Activated gamma-delta T cell (primary cell): Measurements from ENCODE around the gene SST.

ENCODE experiments used
- DNase-seq: peaks from one replicate; lab custom pipeline; 2025; lab: John Stamatoyannopoulos, UW
- total RNA-seq, 2 donors: gene quantifications; one replicate each; lab custom pipeline; 2026; lab: John Stamatoyannopoulos, UW

The SST gene
- 0 reads per million in 2 donors for total RNA-seq

DNA sequence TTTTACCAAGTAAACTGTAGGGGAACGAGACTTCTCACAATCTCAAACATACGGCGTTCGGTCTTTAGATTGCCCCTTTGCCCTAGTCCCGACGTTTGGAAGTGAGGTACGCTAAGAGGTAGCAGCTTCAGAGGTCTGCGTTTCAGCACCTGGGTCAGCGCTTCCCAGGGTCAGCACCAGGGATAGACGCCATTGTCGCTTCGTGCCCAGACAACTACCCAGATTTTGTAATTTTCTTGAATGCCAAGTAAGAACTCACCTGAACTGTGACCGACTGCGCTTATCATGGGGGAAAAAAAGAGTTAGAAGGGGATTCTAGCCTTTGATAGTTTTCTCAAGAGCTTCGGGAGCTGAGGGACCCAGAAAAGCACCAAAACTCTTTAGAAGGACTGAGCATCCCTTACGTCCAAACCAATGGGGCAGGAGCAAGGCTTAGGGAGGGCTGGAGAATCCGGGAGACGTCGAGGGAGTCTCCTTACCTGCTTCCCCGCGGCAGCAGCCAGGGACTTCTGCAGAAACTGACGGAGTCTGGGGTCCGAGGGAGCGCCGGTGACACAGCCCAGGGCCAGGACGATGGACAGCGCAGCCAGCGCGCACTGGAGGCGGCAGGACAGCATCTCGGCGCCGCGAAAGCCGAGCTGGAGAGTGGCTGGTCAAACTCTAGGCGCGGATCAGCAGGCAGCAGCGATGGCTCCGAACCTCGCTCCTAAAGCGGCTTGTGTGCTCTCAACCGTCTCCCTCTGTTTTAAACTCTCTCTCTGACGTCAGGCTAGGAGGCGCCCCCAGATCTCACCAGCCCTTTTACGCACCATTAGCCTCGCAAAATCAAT lies at the start of gene SST:
SST (minus strand) TSS at position 720 of the 830 bp plus-strand sequence; CDS start at position 617, 103 bp downstream.
- no peak for DNase-seq

DNA sequence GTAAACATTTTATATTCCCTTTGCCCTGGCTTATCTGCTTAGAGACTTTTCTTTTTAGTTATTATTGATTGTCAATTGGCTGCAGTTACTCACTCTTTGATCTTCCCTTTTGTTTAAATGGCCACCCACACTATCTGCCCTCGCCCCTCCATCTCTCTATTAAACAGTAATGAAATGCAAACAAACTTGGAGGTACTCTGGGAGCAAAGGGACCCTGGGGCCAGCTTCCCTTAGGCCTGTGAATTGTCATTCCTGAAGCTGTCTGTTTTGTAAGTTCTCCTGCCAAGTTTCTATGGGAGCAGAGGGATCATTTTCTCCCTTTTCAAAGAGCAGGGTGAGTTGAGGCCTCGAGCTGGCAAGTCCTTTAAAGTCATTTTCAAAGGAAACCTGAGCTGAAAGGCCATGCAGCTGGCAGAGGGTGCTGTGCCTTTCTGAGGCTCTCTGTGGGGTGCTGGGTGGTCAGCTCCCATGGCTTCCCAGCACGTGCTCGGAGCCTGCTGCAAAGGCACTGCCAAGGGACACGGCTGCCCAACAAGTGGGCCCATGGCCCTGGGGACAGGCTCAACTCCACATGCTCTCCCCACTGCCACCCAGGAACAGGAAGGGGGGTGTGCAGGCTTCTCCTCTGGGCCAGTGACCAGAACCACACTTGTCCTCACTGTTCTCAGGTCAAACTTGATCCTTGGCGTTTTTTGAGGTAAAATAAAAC lies 49.6 kb upstream of the SST start:
- no peak for DNase-seq

DNA sequence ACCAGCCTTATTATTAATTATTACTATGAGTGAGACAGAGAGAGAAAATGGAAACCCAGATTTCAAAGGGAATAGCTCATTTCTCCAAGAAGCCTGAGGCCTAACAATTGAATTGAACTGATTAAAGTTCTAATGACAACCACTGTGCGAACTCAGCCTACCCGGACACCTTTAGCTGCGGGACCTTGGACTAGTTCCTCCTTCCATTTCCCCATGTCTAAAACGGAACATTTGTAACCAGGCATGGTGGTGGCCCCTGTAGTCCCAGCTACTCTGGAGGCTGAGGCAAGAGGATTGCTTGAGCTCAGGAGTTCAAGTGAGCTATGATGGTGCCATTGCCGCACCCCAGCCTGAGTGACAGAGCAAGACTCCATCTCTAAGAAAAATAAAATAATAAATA lies 48.6 kb upstream of the SST start:
- DNase-seq = no peak

DNA sequence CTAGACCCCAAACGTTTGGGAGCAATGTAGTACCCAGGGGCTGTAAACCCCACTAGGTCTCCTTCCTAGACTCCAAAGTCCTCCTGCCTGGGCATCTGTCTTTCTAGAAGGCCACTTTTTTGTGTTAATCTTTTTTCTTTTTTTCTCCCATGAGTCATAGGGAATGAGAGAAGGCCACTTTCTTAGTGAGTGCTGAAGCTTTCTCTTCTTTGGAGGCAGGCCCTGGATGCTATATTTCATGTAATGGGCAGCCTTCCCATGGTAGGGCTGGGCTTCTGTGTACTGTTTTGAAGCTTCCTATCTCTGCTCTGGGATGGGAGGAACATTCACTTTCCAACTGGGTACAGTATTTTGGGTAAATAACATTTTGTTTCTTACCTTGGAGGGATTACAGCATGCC lies 47.4 kb upstream of the SST start:
- DNase-seq = no peak

DNA sequence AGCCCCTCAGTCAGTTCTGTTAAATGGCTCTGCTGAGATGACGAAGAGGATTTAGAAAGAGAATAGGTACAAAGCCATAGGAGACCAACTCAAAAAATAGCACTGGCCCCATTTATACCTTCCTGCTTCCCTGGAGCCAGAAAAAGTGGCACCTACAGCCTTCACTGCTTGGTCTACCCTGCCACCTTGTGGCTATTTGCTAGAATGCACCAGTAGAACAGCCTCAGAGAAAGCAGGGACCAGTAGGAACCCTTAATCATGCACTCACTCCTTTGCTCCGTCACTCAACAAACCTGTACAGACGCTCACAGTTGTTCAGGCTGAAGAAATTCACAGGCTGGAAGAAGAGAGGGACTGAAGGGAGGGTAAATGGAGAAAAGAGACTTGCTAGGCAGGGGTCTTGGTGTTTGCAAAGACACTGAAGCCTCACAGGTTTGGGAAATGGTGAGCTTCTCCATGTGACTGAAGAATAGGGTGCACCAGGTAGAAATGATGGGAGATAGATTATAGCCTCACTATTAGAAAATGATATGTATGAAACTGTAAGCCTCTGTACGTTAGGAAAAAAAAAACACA lies 44.3 kb upstream of the SST start:
- no peak for DNase-seq

DNA sequence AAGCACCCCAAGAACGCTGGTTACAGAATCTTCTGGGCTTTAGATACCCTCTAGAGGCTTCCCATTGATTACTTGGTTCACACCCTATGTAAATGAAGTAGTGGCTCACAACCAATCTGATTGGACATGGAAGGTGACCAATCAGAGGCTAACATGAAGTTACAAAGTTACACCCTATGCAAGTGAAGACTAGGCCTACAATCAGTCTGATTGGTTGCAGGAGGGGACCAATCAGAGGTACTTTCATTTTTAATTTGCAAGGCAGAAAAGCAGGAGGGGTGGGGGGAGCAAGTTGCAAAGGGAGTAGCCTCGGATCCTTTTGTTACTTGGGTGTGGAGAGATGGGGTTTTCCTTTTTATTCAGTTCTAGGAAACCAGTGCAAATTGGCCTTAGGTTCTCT lies 43.3 kb upstream of the SST start:
- no peak for DNase-seq

DNA sequence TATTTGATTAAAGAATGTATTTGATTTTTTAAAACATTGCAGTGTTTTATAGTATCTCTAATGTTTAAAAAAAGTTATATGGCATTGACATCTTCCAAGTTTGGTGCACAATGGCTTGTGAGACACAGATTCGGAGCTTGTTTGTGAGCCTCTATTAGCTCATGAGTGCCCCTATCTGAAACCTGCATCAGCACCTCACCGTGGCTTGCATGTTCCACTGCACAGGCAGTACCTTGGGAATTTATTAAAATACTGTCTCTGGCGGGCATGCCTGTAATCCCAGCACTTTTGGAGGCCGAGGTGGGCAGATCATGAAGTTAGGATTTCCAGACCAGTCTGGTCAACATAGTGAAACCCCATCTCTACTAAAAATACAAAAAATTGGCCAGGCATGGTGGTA lies 39.0 kb upstream of the SST start:
- no peak for DNase-seq

DNA sequence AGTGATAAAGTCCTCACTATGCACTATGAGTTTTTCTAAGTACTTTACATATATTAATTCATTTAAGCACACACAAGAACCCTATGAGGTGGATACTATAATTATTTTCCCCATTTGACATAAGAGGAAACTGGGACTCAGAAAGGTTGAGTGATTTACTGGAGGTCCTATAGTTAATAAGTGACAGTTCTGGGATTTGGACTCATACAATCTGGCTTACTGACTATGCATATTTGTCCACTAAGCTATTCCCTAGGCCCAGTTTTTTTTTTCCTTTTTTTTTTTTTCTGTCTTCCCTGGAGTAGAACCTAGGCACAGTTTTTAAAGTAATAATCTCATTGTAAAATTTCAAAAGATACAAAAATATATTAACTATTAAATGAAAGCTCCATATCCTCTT lies 38.5 kb upstream of the SST start:
- DNase-seq = no peak

DNA sequence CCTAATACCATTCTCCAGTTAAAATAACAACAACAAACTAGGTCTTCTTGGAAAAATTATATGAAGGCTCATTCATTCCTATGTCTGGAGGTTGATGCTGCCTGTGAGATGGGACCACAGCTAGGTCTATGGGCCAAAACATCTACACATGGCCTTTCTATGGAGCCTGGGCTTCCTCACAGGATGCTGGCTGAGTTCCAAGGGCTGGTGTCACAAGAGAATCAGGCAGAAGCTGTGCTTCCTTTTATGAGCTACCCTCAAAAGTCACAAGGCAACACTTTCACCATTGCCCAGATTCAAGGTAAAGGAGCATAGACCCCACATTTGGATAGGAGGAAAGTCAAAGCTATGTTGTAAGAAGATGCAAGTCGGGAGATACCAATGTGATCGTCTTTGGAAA lies 36.8 kb upstream of the SST start:
- DNase-seq = no peak

DNA sequence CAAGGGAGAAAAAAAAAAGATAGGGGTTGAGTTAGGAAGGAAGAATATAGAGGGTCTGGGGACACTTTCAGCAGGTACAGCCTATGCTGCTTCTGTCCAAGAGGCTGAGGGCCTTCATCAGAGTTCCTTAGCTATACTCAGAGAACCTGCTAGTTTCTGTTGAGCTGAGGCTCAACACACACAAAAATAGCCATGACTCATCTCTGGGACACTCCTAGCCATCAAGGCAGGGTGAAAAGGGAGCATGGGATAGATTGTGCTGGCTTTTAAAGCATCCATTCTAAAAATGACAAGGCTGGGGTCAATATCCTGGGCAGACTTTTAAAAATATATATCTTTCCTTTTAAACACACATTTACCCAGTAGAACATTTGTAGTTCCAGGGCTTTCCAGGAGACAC lies 35.0 kb upstream of the SST start:
- DNase-seq = no peak

DNA sequence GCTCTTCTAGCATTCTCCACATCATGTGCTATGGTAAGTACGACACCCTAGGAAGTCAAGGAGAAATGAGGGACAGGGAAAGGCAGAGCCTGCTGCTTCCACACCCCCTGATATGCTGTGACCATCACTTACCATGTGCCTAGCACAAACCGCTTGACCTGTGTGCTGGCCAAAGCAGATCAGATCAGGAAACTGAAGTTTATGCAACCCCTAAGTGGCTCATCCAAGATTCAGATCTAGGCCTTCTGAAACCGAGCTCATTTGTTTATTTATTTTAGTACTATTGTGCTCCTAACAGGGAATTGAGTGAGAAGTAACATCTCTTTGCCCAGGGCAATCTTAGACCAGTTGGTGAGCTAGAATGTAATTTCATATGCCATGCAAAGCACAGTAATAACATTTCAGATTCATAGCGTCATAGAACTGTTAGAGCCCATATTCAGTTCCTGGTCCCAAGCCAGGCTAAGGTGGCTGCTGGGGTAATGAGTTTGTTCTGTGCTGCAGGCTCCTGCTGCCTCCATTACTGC lies 32.4 kb upstream of the SST start, which contains the start of gene RTP2:
RTP2 (minus strand) TSS at position 51 of the 527 bp plus-strand sequence. CDS start 429 bp downstream, outside the sequence.
- no peak for DNase-seq

DNA sequence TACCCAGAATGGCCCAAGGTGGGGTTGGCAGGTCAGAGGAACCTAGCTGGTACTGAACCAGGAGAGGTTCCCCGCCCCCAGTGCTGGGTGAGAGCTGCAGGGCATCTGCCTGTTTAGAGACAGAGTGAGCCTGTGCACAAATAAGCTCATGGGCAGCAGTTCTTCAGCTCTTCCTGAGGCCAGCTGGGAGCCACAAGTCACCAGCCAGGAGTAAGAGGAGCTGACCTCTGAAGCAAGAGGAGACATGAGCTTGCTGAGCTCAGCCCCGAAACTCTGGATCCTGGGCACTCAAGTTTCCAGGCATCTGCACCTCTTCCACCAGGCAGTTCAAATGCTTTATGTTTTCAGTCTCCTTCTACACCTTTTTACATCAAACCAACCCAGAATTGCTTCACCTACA lies 30.1 kb upstream of the SST start:
- no peak for DNase-seq

DNA sequence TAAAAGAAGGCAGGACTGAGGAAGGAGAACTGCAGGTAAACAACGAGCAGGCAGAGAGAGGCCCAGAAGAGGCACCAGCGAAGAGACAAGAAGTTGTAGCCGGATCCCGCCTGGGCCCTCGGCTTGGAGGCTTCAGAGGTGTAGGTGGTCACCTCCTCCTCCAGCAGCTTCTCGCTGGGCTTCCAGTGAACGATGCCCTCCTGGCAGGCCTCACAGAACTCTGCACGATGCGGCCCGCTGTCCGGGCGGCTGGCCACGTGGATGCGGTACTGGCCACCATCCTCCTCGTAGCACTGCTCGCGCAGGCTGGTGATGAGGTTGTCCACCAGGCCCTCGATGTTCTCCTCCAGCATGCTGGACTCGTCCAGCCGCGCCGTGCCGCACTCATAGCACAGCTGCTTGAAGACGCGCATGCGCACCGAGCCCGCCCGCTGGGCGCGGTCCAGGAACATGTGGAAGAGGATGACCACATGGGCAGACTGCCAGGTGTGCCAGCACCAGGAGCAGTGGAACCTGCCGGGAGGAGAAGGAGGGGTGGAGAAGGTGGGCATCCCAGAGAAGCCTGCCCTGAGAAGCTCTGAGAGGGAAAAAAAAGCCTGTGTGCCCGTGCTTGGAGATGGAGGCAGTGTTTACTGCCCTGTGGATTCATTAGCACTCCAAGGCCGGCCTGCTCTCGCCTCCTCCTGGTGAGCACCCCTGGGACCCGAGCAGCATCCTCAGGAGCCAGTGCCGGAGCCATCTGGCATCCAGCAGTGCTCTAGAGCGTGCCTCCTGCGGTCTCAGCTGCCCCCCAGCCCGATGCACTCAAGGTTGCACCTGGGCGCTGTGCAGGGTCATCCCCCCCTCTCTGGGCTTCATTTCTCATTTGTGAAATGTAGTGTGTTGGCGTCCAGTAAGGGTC lies 28.6 kb upstream of the SST start:
- DNase-seq = no peak

DNA sequence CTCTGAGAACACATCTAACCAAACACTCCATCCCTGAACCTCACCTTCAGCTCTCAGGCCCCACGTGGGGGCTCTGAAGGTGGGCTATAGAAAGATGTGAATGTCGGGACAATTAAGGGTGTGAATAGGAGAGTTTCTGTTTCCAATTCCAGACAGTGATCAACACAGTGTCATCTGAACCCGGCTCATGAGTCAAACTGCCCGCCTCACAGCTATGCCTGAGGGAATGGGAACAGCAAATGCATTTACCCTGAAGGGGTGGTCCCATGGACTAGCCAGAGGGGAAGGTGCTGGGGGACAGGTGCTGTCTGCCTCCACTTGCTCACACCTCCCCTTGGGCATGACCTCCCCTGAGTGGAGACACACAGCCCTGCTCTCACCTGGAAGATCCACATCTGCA lies 25.8 kb upstream of the SST start:
- no peak for DNase-seq

DNA sequence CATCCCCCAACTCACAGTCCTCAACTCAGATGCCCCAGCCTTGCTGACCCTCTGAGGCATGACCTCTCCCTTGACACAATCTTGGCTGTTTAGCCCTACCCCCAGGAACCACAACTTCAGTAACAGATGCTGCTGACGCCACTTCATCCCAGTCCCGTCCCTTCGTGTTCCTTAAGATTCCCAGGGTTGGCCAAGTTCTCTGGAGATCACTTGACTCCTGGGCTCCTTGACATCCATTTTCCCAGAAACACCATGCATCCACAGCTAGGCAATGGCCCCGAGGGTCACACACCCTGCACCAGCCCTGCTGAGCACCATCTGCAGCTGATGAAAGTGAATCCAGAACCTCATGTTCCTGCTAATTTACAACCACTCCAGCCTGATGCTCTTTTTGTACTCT lies 25.3 kb upstream of the SST start:
- DNase-seq = no peak

DNA sequence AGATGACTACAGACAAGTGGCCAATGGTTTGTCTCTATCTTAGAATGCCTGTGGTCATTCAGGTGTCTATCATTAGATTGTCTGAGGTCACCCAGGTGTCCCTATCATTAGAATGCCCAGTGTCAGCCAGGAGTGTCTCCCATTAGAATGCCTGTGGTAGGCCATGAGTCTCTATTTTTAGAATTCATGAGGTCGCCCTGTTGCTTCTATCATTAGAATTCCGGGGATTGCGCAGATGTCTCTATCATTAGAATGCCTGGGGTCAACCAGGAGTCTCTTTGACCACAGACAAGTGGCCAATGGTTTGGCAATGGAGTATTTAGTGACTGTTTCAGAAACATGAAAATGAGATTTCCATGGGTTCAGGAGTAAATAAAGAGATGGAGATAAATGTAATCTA lies 24.6 kb upstream of the SST start:
- DNase-seq = no peak

DNA sequence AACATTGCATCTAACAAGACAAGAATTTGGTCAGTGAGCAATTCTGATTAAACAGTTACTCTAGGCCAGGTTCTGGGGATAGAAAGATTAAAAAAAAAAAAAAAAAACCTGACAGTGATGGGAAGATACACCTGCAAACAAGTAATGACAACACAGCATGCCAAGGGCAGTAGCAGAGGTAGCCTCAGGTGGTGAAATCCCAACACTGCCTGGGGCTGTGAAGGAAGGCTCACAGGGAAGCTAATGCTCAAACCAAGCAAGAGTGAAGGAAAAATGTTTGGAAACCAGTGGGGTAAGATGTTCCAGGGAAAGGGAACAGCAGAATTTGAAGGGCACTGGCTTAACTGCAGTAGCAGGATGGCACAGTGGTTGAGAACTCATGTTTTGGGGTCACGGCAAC lies 23.2 kb upstream of the SST start:
- no peak for DNase-seq

DNA sequence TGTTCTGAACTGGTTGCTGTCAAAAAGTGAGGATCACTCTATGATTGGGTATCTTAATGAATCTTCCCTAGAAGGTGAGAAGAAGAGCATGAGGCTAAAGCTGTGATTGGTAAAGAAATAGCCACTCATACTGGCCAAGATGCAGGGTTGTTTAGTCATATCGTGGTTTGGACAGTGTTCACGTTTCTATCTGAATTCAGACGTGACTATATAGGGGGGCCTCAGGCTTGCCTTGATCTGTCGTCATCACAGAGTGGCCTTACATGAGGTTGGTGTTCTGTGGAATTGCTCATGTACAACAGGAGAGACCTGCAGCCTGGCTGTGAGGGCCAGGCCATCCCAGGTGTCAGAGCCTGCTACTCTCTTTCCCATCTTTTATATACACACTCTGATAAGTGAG lies 19.8 kb upstream of the SST start:
- no peak for DNase-seq

DNA sequence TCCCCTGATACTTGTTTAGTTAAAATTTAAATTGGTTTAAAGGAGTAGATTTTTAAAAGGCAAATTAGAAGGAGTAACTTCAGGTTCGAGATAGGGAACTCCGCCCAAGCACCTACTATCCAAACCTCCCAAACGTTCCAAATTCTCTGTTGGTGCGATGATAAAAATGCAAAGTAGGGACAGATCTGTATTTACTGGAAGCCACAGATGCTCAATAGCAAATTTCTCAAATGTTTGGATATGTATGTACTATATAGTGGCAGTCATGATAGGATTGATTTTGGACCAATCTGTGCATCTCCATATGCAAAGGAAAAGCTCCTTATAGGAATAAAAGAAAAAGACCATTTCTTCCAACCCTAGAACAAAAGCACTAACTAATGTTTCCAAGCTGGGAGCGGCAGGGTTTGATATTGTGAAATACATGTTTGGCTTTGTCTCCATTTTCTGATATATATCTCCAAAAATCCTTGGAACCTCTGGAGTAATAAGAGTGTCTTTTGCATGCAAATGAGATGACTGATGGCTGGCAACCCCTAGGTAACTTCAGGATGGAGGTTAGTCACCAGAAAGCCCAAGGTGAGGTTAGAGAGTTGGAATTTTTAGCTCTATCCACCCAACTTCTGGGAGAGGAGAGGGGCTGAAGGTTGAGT lies 16.6 kb upstream of the SST start:
- no peak for DNase-seq

DNA sequence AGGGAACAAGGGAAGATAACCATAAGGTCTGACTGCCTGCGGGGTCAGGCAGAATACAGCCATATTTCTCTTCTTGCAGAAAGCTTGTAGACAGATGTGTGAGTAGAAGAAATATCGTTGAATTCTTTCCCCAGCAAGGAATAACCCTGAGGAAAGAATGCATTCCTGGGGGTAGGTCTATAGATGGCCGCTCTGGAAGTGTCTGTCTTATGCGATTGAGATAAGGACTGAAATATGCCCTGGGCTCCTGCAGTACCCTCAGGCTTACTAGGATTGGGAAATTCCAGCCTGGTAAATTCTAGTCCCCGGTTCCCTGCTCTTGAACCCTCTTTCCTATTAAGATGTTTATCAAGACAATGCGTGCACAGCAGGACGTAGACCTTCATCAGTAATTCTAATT lies 15.8 kb upstream of the SST start:
- DNase-seq = no peak

DNA sequence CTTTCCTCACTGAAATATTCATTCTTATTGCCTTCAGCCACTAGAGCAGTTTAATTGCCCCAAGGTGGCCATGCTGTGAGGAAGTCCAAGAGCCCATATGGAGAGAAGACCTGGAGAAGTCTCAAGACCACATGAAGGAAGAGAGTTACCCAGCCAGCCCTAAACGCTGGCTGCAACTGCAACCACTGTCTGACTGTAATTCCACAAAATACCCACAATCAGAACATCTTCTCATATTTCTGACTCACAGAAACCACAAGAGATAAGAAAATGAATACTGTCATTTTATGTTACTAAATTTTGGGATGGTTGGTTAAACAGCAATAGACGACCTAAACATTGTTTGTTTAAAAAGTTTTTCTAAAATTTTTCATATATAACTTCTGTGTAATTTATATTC lies 14.7 kb upstream of the SST start:
- no peak for DNase-seq
